Stimulated activated effector memory CD8-positive, alpha-beta T cell treated with anti-CD3 and anti-CD28 coated beads, Interleukin-12 subunit alpha, Interleukin-12 subunit beta, amount 100 ng/mL, for 72 hours (primary cell): ENCODE measurements around the gene SAAL1.

Source experiments
- ATAC-seq: fragments of 150-1000 bp; cut with Tn5 transposase; 2 replicates; pipeline ENCODE4 v1.10.0; 2021
- DNase-seq, 2 donors: peaks; one replicate each; pipeline ENCODE4 v3.0.0; 2021 to 2022; ENCODE audit warnings: low spot score in 2 of 2
- H3K27ac Mint-ChIP-seq: one replicate; pipeline ENCODE4 v1.8.0; 2022; ENCODE audit warnings: mild to moderate bottlenecking, mixed read lengths
- H3K36me3 Mint-ChIP-seq: one replicate; pipeline ENCODE4 v1.8.0; 2022; ENCODE audit warnings: mild to moderate bottlenecking, mixed read lengths
- H3K4me1 Mint-ChIP-seq: one replicate; pipeline ENCODE4 v1.8.0; 2022; ENCODE audit warnings: mixed read lengths
- H3K4me3 Mint-ChIP-seq: one replicate; pipeline ENCODE4 v1.8.0; 2022; ENCODE audit warnings: mild to moderate bottlenecking, mixed read lengths
- H3K9me3 Mint-ChIP-seq: one replicate; pipeline ENCODE4 v1.8.0; 2022; ENCODE audit warnings: mixed read lengths

The SAAL1 gene

DNA sequence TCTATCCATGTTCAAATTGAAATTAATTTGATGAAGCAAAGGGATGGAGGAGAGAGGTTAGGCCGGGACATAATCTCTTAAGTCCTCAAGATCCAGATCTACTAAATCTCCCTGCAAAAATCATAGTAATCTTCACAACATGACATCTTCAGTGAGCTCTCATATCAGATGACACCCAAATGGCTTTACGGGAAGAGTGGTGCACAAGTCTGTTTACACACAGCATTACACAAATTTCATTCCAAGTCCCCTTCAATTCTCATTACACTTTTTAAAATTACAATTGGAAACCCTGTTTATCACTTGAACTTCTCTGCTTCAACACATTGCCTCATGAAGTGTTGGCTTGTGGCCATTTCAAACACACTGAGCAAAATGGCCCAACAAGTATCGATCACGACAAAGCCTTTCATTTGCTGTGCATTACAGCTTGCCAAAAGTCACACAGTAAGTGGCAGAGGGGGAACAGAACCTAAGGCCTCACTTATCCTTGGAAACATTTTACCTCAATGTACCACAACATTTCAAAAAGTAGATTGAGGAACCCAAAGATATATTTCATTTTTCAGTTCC, 41.9 kb downstream of the SAAL1 start:
- Mint-ChIP-seq H3K4me3 (no peak overlapping the region), H3K4me1 (no peaks in the 10 kb centered on the region), H3K36me3 (no peaks in the 10 kb centered on the region), H3K9me3 (no peaks in the 10 kb centered on the region), H3K27ac (no peak overlapping the region)
- no peak for DNase-seq
- no peak for ATAC-seq

DNA sequence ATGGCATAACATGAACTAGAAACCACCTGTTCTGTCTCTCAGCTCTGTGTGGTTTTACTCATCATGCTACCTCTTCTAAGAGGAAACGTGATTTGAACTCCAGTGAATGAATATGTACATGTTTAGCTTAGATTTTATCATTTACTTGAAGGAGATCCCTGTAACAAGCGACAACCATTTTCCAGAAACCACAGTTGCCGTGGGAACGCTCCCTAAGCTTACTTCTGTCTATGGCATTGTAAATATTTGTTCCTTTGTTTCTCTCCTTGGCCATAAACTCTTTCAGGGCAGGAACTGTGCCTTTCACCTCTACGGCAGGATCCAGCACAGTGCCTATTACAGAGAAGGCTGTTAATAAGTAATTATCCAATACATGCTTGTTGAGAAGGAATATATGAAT, 42.8 kb downstream of the SAAL1 start:
- no peak overlapping the region for H3K27ac Mint-ChIP-seq
- DNase-seq (no peak), ATAC-seq (no peak)
- no peaks in the 10 kb centered on the region for H3K9me3 Mint-ChIP-seq
- no peaks in the 10 kb centered on the region for H3K4me1 Mint-ChIP-seq
- H3K4me3 Mint-ChIP-seq = no peak overlapping the region
- no peaks in the 10 kb centered on the region for H3K36me3 Mint-ChIP-seq

DNA sequence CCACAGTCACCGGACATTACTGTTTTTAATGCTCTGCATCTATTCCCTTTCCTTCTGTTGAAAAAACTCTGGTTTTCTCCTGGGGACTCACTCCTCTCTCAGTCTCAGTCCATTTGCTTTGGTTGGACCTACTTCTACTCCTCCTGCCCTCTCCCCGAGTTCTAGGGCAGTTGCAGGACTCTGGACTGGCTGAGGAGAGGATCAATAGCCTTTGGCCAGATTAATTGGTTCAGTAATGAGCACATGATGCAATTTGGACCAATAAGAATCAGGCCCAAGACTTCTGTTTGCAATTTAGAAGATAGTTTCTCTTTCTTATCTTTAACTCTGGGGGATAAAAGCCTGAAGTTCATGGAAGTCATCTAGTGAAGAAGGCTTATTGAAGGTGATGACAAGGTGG, 44.5 kb downstream of the SAAL1 start:
- ATAC-seq = no peak
- Mint-ChIP-seq H3K9me3 (no peaks in the 10 kb centered on the region), H3K27ac (no peak overlapping the region), H3K4me3 (no peak overlapping the region), H3K36me3 (no peaks in the 10 kb centered on the region), H3K4me1 (no peaks in the 10 kb centered on the region)
- no peak for DNase-seq

DNA sequence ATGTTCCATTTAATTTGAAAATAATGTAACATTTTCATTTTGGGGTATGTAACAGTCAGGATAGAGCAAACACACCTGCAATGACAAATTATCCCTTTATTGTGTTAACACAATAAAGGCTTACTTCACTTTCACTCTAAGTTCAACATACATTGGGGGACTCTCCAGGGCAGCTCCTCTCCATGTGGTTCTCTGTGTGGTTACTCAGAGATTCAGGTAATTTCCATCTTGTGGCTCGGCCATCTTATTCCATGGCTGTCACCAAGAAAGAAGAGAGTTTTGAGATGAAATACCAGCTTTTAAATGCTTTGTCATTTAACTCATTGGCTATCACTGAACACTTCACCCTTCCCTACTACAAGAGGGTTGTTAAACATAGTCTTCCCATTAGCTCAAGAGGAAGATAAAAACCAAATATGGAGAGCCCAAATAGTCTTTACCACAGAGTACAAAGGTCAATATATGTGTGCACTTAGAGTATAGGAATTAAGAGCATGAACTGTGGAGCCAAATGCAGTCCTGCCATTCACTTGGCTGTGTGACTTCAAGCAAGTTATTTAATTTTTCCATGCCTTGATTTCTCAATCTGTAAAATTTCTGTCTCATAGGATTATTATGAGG, 49.2 kb downstream of the SAAL1 start:
- Mint-ChIP-seq H3K4me3 (no peak overlapping the region), H3K9me3 (no peaks in the 10 kb centered on the region), H3K27ac (no peak overlapping the region), H3K4me1 (no peaks in the 10 kb centered on the region), H3K36me3 (no peaks in the 10 kb centered on the region)
- DNase-seq (no peak), ATAC-seq (no peak)

DNA sequence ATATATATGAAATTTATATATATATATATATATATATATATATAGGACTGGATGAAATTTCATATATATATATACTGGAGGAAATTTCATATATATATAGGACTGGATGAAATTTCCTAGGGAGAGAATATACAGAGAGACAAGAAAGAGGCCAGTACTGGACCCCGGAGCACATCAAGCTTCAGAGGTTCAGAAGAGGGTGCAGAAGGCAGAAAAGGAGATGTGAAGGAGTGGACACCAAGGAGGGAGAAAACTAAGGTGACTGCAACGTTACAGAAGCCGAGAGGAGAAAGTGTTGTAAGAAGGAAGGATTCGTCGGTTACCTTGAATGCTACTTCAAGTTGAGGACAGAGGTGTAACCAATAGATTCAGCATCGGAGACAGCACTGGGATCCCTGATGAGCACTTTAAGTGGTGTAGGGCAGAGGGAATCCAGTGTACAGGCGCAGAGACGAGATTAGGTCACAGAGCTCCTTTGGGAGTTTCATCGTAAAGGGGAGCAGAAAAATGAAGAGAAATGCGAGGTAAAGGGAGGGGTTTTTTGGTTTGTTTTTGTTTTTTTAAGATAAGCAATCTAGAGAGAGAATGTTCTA, 51.3 kb downstream of the SAAL1 start:
- Mint-ChIP-seq H3K36me3 (no peaks in the 10 kb centered on the region), H3K4me1 (no peaks in the 10 kb centered on the region), H3K27ac (no peak overlapping the region), H3K4me3 (no peak overlapping the region), H3K9me3 (no peaks in the 10 kb centered on the region)
- no peak for DNase-seq
- no peak for ATAC-seq

DNA sequence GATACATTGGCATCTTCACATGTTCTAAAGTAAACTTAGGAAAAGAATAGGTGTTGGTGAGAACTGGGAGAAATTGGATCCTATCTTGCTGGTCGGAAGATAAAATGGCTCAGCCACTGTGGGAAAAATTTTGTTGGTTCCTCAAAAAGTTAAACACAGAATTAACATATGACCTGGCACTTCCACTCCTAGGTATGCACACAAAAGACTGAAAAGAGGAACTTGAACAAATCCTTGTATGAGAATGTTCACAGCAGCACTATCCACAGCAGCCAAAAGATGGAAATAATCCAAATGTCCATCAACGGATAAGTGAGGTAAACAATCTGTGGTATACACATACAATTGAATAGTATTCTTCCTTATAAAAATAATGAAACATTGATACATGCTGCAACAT, 55.0 kb downstream of the SAAL1 start:
- no peak overlapping the region for H3K27ac Mint-ChIP-seq
- ATAC-seq (no peak), DNase-seq (no peak)

DNA sequence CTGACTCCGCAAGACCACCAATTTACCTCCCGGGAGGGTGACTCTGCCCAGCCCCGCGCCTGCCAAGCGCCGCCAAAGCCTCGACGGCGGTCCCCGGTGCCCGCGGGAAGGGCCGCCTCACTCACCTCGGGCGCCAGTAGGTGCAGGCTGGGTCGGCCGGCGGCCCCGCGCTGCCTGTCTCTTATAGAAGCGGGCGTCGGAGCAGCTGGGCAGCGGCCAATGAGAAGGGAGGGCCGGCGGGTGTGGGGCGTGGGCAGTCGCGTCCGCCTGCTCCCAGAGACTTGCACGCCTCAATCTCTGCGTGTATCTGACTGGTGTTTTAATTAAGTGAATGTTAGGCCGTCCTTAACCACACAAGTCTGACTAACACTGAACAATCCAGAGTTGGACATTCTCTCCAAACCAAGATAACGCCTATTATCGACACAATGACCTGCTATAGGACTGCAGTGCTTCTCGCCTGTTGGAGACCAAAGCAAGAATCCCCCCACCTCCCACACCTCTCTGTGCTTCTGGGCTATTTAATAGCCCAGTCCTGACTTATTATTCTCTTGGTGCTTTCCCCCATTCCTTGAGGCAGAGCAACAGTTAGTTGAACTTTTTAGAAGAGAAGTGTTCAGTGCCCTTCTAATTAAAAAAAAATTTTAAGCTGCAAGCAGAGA, 59.6 kb downstream of the SAAL1 start, which contains the start of gene TPH1:
TPH1 (minus strand) TSS at position 154 of the 662 bp plus-strand sequence. CDS start 5,507 bp downstream, outside the sequence.
- no peak for DNase-seq
- H3K36me3 Mint-ChIP-seq = no peaks in the 10 kb centered on the region
- H3K4me3 Mint-ChIP-seq = no peak within 1 kb of the TSS
- no peak within 1 kb of the TSS for H3K27ac Mint-ChIP-seq
- ATAC-seq = peak; percentile 46
- no peaks in the 10 kb centered on the region for H3K9me3 Mint-ChIP-seq
- H3K4me1 Mint-ChIP-seq = no peaks in the 10 kb centered on the region

More for the DNA sequence above, 55.0 kb downstream of the SAAL1 start:
- Mint-ChIP-seq H3K9me3 (no peaks in the 10 kb centered on the region), H3K36me3 (no peaks in the 10 kb centered on the region), H3K4me1 (no peaks in the 10 kb centered on the region), H3K4me3 (no peak overlapping the region)

DNA sequence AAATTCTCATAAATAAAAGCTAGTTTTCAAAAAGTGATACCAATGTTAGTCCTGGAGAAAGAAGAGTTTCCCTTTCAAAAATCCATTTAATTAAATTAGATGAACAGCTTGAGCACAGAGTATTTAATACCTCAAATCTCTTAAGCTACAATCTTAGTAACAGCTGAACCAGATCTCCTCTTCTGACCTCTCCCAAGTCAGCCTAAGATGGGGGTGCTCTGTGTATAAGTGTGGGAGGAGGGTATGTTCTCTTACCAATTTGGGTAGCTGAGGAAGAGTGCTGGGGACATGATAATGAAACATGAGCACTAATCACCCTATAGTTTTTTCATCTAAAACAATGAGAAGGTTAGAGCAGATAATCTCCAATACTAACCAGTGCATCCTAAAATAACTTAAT, 69.4 kb downstream of the SAAL1 start:
- no peaks in the 10 kb centered on the region for H3K4me1 Mint-ChIP-seq
- DNase-seq = no peak
- no peak overlapping the region for H3K4me3 Mint-ChIP-seq
- ATAC-seq = no peak
- no peaks in the 10 kb centered on the region for H3K9me3 Mint-ChIP-seq
- H3K36me3 Mint-ChIP-seq = no peaks in the 10 kb centered on the region
- H3K27ac Mint-ChIP-seq = no peak overlapping the region
